T-helper 1 cell treated with Interleukin-12 subunit alpha and Interleukin-12 subunit beta and Interleukin-4 antibody, amounts not matched to agents 30 ng/mL and 1 ng/mL, for 36 hours (primary cell): ENCODE measurements around the gene RAX. TPM values are rescaled to one million over a fixed set of nuclear protein-coding genes. Genes with fewer than 3 reads are reported as not detected.

Experiments used
- total RNA-seq: library from RNA; stranded (reverse); gene quantifications from 2 replicates; pipeline ENCODE4 v1.2.3, GENCODE V29; 2022

Gene RAX
- total RNA-seq, 1 donor from 2014 or later: not detected

Other genes with a start within 250 kb of the RAX start
- 139 and 152 TPM in 2 replicates for gene SEC11C, start 133.6 kb downstream of the RAX start, total RNA-seq
- not detected in 2 replicates for gene GRP, start 53.3 kb downstream of the RAX start, total RNA-seq
- gene CPLX4, start 45.2 kb upstream of the RAX start, total RNA-seq: not detected in 2 replicates
- gene LMAN1, start 85.8 kb upstream of the RAX start, total RNA-seq: 144 and 149 TPM in 2 replicates